H1 (cell line): ENCODE measurements around the gene R3HCC1L. TPM values are rescaled to one million over a fixed set of nuclear protein-coding genes. Genes with fewer than 3 reads are reported as not detected.

ENCODE experiments used
- CTCF ChIA-PET: fragments of 300-600 bp; sonication (Branson Sonifier 250); formaldehyde crosslinking; loops from one replicate; lab custom pipeline; 2021; ENCODE audit not compliant: partially characterized antibody; lab: Charles Lee
- POLR2A ChIA-PET: fragments of 300-600 bp; sonication (Branson Sonifier 250); formaldehyde crosslinking; loops from one replicate; lab custom pipeline; 2021; ENCODE audit warnings: inconsistent platforms; ENCODE audit not compliant: partially characterized antibody; lab: Charles Lee
- DNase-seq, 2 experiments: peaks; one replicate each; pipeline versions ENCODE4 v3.0.0 to v3.0.0-alpha.2; 2010 to 2022; ENCODE audit warnings: low spot score in 2 of 2, low read depth in 1 of 2, mixed read lengths in 1 of 2
- FAIRE-seq: peaks from 2 replicates; lab custom pipeline; 2011; peaks lifted over from hg19 to GRCh38; lab: Jason Lieb, UNC
- H2AFZ ChIP-seq: 2 replicates; pipeline ENCODE4 v1.8.1; 2012; ENCODE audit warnings: low read length, inconsistent platforms
- H2AK5ac ChIP-seq: 2 replicates; pipeline ENCODE4 v1.6.1; 2013; ENCODE audit warnings: low read depth, low read length
- H2BK120ac ChIP-seq: replicated peaks from 2 replicates; pipeline ENCODE3; 2013; ENCODE audit warnings: low read depth, low read length, inconsistent platforms
- H2BK12ac ChIP-seq: 2 replicates; pipeline ENCODE4 v1.6.1; 2013; ENCODE audit warnings: low read depth, low read length
- H2BK15ac ChIP-seq: 2 replicates; pipeline ENCODE4 v1.6.1; 2013; ENCODE audit warnings: low read length
- H2BK20ac ChIP-seq: 2 replicates; pipeline ENCODE4 v1.6.1; 2013; ENCODE audit warnings: low read length
- H2BK5ac ChIP-seq: 2 replicates; pipeline ENCODE4 v1.6.1; 2013; ENCODE audit warnings: low read depth, low read length
- H3K14ac ChIP-seq: 2 replicates; pipeline ENCODE4 v1.6.1; 2013; ENCODE audit warnings: inconsistent platforms; ENCODE audit not compliant: insufficient read length
- H3K18ac ChIP-seq: 2 replicates; pipeline ENCODE4 v1.6.1; 2013; ENCODE audit warnings: low read length; ENCODE audit errors: extremely low read depth
- H3K23ac ChIP-seq: 2 replicates; pipeline ENCODE4 v1.6.1; 2013; ENCODE audit warnings: inconsistent platforms; ENCODE audit not compliant: insufficient read length
- H3K23me2 ChIP-seq: 2 replicates; pipeline ENCODE4 v1.6.1; 2013; ENCODE audit warnings: low read depth, low read length
- H3K27ac ChIP-seq: 2 replicates; pipeline ENCODE4 v1.6.1; 2011; ENCODE audit warnings: low read depth, low read length, inconsistent platforms
- H3K27me3 ChIP-seq, 4 experiments: replicated peaks in 1 of 4; 1 replicate in 1 of 4; 2 replicates in 3 of 4; pipeline versions ENCODE4 v1.6.1 to v1.8.1; 2011 to 2013; ENCODE audit warnings: low read length in 3 of 4, mild to moderate bottlenecking in 3 of 4, inconsistent platforms in 2 of 4, mixed read lengths in 2 of 4, moderate library complexity in 1 of 4; ENCODE audit not compliant: control insufficient read depth in 3 of 4, insufficient read depth in 3 of 4; ENCODE audit errors: extremely low read depth in 1 of 4
- H3K36me3 ChIP-seq, 4 experiments: 2 replicates each; pipeline versions ENCODE4 v1.6.1 to v1.8.1; 2011 to 2013; ENCODE audit warnings: mild to moderate bottlenecking in 4 of 4, low read length in 3 of 4, moderate library complexity in 2 of 4, control low read depth in 1 of 4, inconsistent platforms in 1 of 4; ENCODE audit not compliant: insufficient read depth in 4 of 4, control insufficient read depth in 2 of 4
- H3K4ac ChIP-seq: replicated peaks from 2 replicates; pipeline ENCODE3; 2013; ENCODE audit warnings: low read length, low read depth, mixed read lengths, inconsistent platforms; ENCODE audit not compliant: insufficient read length
- H3K4me1 ChIP-seq, 4 experiments: replicated peaks in 1 of 4; 1 replicate in 1 of 4; 2 replicates in 3 of 4; pipeline versions ENCODE4 v1.6.1 to v1.8.1; 2011 to 2013; ENCODE audit warnings: low read length in 3 of 4, inconsistent platforms in 2 of 4, mixed read lengths in 1 of 4; ENCODE audit not compliant: insufficient read depth in 4 of 4, control insufficient read depth in 3 of 4
- H3K4me2 ChIP-seq, 2 experiments: 2 replicates each; pipeline versions ENCODE4 v1.6.1 to v1.8.1; 2011 to 2013; ENCODE audit warnings: low read depth in 2 of 2, low read length in 2 of 2, control low read depth in 1 of 2, inconsistent platforms in 1 of 2, mild to moderate bottlenecking in 1 of 2; ENCODE audit not compliant: insufficient read depth in 1 of 2
- H3K4me3 ChIP-seq, 4 experiments: fragments of 200-600, 300-600 bp in 1 of 4; sonication (generic), shearing (Covaris generic), sonication (Bioruptor Twin) in 1 of 4; 2 replicates each; pipeline versions ENCODE4 v1.5.1 to v1.8.1; 2011 to 2016; ENCODE audit warnings: low read length in 4 of 4, low read depth in 3 of 4, control low read depth in 2 of 4, inconsistent platforms in 2 of 4, mild to moderate bottlenecking in 2 of 4, mixed read lengths in 1 of 4, moderate library complexity in 1 of 4; ENCODE audit not compliant: insufficient read depth in 2 of 4; ENCODE audit errors: extremely low read depth in 1 of 4
- H3K56ac ChIP-seq: replicated peaks from 2 replicates; pipeline ENCODE3; 2013; ENCODE audit warnings: low read depth, mild to moderate bottlenecking, mixed read lengths, low read length, inconsistent platforms; ENCODE audit not compliant: insufficient read length
- H3K79me1 ChIP-seq: 2 replicates; pipeline ENCODE4 v1.6.1; 2013; ENCODE audit warnings: low read depth, low read length, control low read depth
- H3K79me2 ChIP-seq, 2 experiments: 2 replicates each; pipeline versions ENCODE4 v1.6.1 to v1.8.1; 2012 to 2013; ENCODE audit warnings: low read length in 2 of 2, mild to moderate bottlenecking in 2 of 2, inconsistent platforms in 1 of 2; ENCODE audit not compliant: insufficient read depth in 2 of 2, control insufficient read depth in 1 of 2
- H3K9ac ChIP-seq, 4 experiments: replicated peaks in 1 of 4; 1 replicate in 1 of 4; 2 replicates in 3 of 4; pipeline versions ENCODE4 v1.6.1 to v1.8.1; 2011 to 2013; ENCODE audit warnings: low read depth in 3 of 4, low read length in 3 of 4, control low read depth in 2 of 4, mild to moderate bottlenecking in 2 of 4, moderate library complexity in 2 of 4, inconsistent platforms in 1 of 4; ENCODE audit errors: extremely low read depth in 1 of 4
- H3K9me3 ChIP-seq, 2 experiments: 2 replicates each; pipeline versions ENCODE4 v1.6.1 to v1.8.1; 2012 to 2013; ENCODE audit warnings: mild to moderate bottlenecking in 2 of 2, moderate library complexity in 2 of 2, control low read depth in 1 of 2, inconsistent platforms in 1 of 2, low read depth in 1 of 2, low read length in 1 of 2, mixed read lengths in 1 of 2; ENCODE audit not compliant: insufficient read depth in 2 of 2
- H4K20me1 ChIP-seq, 2 experiments: replicated peaks in 1 of 2; 2 replicates each; pipeline versions ENCODE3 to v1.8.1; 2011 to 2013; ENCODE audit warnings: inconsistent platforms in 2 of 2, low read length in 2 of 2, mild to moderate bottlenecking in 1 of 2; ENCODE audit not compliant: insufficient read depth in 2 of 2, control insufficient read depth in 1 of 2
- H4K5ac ChIP-seq: 2 replicates; pipeline ENCODE4 v1.6.1; 2013; ENCODE audit warnings: low read length, low read depth, mixed read lengths, inconsistent platforms; ENCODE audit not compliant: insufficient read length
- H4K8ac ChIP-seq: 2 replicates; pipeline ENCODE4 v1.8.0; 2013; ENCODE audit warnings: mild to moderate bottlenecking, moderate library complexity, low read length, inconsistent platforms; ENCODE audit not compliant: insufficient read depth; ENCODE audit errors: extremely low read depth
- H4K91ac ChIP-seq: replicated peaks from 2 replicates; pipeline ENCODE3; 2013; ENCODE audit warnings: low read length, mixed read lengths, inconsistent platforms; ENCODE audit not compliant: insufficient read length
- BCL11A ChIP-seq, 2 experiments: IDR thresholded peaks; one replicate each; pipeline ENCODE4 v1.6.1; 2011; ENCODE audit warnings: low read depth in 2 of 2, low read length in 2 of 2, mild to moderate bottlenecking in 2 of 2
- CBX8 ChIP-seq: fragments of 300-800, 300-1000 bp; sonication (generic); IDR thresholded peaks from 2 replicates; pipeline ENCODE4 v1.7.1; 2016; ENCODE audit warnings: low read depth, low read length, borderline replicate concordance
- CREB1 ChIP-seq: IDR thresholded peaks from 2 replicates; pipeline ENCODE4 v1.6.1; 2012; ENCODE audit warnings: inconsistent platforms
- CTCF ChIP-seq, 3 experiments: IDR thresholded peaks; 1 replicate in 2 of 3; 2 replicates in 1 of 3; pipeline versions ENCODE4 v1.5.1 to v1.6.1; 2011; ENCODE audit warnings: low read length in 3 of 3, mild to moderate bottlenecking in 3 of 3, inconsistent platforms in 2 of 3, low read depth in 1 of 3, moderate library complexity in 1 of 3; ENCODE audit not compliant: insufficient read depth in 1 of 3; ENCODE audit errors: control extremely low read depth in 1 of 3
- GTF2F1 ChIP-seq: IDR thresholded peaks from 2 replicates; pipeline ENCODE4 v1.6.1; 2012; ENCODE audit warnings: low read depth, low read length, improper control_type of control experiment, borderline replicate concordance
- JUN ChIP-seq: IDR thresholded peaks from 2 replicates; pipeline ENCODE4 v1.6.1; 2011; ENCODE audit warnings: low read depth, mild to moderate bottlenecking, improper control_type of control experiment, low read length
- KDM1A ChIP-seq: fragments of 200-600, 300-600 bp; sonication (generic); IDR thresholded peaks from 2 replicates; pipeline ENCODE4 v1.7.1; 2016; ENCODE audit warnings: mild to moderate bottlenecking, low read length, borderline replicate concordance
- KDM5A ChIP-seq: fragments of 200-600 bp; IDR thresholded peaks from 2 replicates; pipeline ENCODE4 v1.7.1; 2012; ENCODE audit warnings: mild to moderate bottlenecking, low read length, inconsistent platforms, mixed read lengths
- POU5F1 ChIP-seq: IDR thresholded peaks from 2 replicates; pipeline ENCODE4 v1.6.1; 2011; ENCODE audit warnings: low read depth, mild to moderate bottlenecking, low read length, moderate library complexity
- RAD21 ChIP-seq, 2 experiments: IDR thresholded peaks in 1 of 2; conservative IDR thresholded peaks in 1 of 2; 2 replicates each; pipeline ENCODE4 v1.6.1; 2011; ENCODE audit warnings: low read depth in 2 of 2, low read length in 2 of 2, improper control_type of control experiment in 1 of 2, inconsistent platforms in 1 of 2, mild to moderate bottlenecking in 1 of 2, moderate library complexity in 1 of 2
- TAF7 ChIP-seq: optimal IDR thresholded peaks from 2 replicates; pipeline ENCODE3; 2011; ENCODE audit warnings: low read depth, mild to moderate bottlenecking, inconsistent platforms, low read length, moderate library complexity, borderline replicate concordance
- WGBS, 2 experiments: shearing (Covaris generic) in 1 of 2; methylation state at CpG; one replicate each; pipeline versions ENCODE4 v1.1.6 to v1.1.7; 2013 to 2015; ENCODE audit warnings: low lambda C conversion rate in 2 of 2, mixed read lengths in 2 of 2, inconsistent platforms in 1 of 2, low coverage in 1 of 2, missing lambda C conversion rate in 1 of 2; ENCODE audit not compliant: insufficient replicate concordance in 2 of 2, insufficient coverage in 1 of 2, insufficient read length in 1 of 2; ENCODE audit errors: extremely low coverage in 1 of 2, missing lambda C conversion rate in 1 of 2; 5-methylcytosine and 5-hydroxymethylcytosine counted together
- polyA plus RNA-seq, 7 experiments: library from polyadenylated mRNA; depleted of rRNA in 3 of 7; stranded (reverse) in 5 of 7; unstranded in 2 of 7; fragments of >200 nt in 5 of 7; fragments of 200-250 nt in 2 of 7; gene quantifications; 1 replicate in 5 of 7; 2 replicates in 1 of 7; 4 replicates in 1 of 7; pipeline versions ENCODE4 v1.2.1 to v1.2.3, GENCODE V29; 2011 to 2013; ENCODE audit warnings: missing spikeins in 2 of 7, mixed read lengths in 2 of 7
- total RNA-seq: library from RNA; stranded (reverse); fragmentation: NEBNext Ultra II Directional; extraction: Animal tissue kit (Norgen Biotek cat#: 25700); gene quantifications from 2 replicates; pipeline ENCODE4 v1.2.1, GENCODE V29; 2021

The R3HCC1L gene
- total and polyA plus RNA-seq, 2 of the 8 experiments (the other 6 are each of a cell fraction or from before 2014, with no cell fraction given) = 6.9 to 13.9 TPM

GRCh38 chr10:98213740-98214139, 79.3 kb downstream of the R3HCC1L start:
- H3K4me1 ChIP-seq = no peaks in the 10 kb centered on the region
- peak overlapping the region in 1 of 4 experiments; percentile 13; a peak in 1 of 7 replicates for H3K9ac ChIP-seq
- H3K27ac ChIP-seq = no peak overlapping the region
- no peak overlapping the region for H2BK12ac ChIP-seq
- no peak overlapping the region for H2BK15ac ChIP-seq
- H2BK5ac ChIP-seq = no peak overlapping the region
- H4K20me1 ChIP-seq = no peaks in the 10 kb centered on the region
- no peaks in the 10 kb centered on the region; the same call in 1 of the 2 replicates for H3K23me2 ChIP-seq
- DNase-seq = no peak
- no peak overlapping the region for H3K4me2 ChIP-seq
- no peak overlapping the region for H3K56ac ChIP-seq
- H2AFZ ChIP-seq = no peak overlapping the region
- H3K79me2 ChIP-seq = peaks cover 0 to 14% of the 10 kb centered on the region in 2 experiments; a peak in 2 of 4 replicates
- no peak overlapping the region for H3K14ac ChIP-seq
- no peak overlapping the region for H2BK120ac ChIP-seq
- H4K8ac ChIP-seq = no peak overlapping the region
- H2AK5ac ChIP-seq = no peak overlapping the region
- no peak overlapping the region for H3K18ac ChIP-seq
- H4K91ac ChIP-seq = no peak overlapping the region
- no peak overlapping the region for H2BK20ac ChIP-seq
- peaks cover 0 to 11% (median 3%) of the 10 kb centered on the region in 4 experiments; a peak in 3 of 8 replicates for H3K36me3 ChIP-seq
- no peak overlapping the region for H3K4ac ChIP-seq
- no peak for FAIRE-seq
- no peak overlapping the region for H3K23ac ChIP-seq
- no peak overlapping the region for H3K4me3 ChIP-seq
- WGBS, 2 experiments = 94% methylated on average over 1 of the region's 1 CpG; no CpG with 5 or more reads in 1 of the 2 experiments
- H3K79me1 ChIP-seq = no peaks in the 10 kb centered on the region
- no peak overlapping the region for H4K5ac ChIP-seq
- ChIA-PET CTCF (interaction anchor here (0.8 kb wide), 1 partner anchor 43 kb away, joined by 4 read pairs; no protein-coding TSS in a partner anchor), POLR2A (no interaction called here)
- no peaks in the 10 kb centered on the region for H3K9me3 ChIP-seq
- no peaks in the 10 kb centered on the region for H3K27me3 ChIP-seq
- TF ChIP-seq KDM5A (no peak), CREB1 (no peak), JUN (no peak), CBX8 (no peak), KDM1A (no peak), POU5F1 (no peak), GTF2F1 (no peak), TAF7 (no peak), CTCF (IDR thresholded peaks at IDR 0.05; ENCODE audit: control extremely low read depth in 1 of 3, insufficient read depth in 1 of 3, low read depth in 1 of 3, low read length in 3 of 3) (no peak), RAD21 (IDR thresholded peaks at IDR 0.05 in 1 of 2, conservative IDR thresholded peaks at IDR 0.05 in 1 of 2; ENCODE audit: low read depth in 2 of 2, low read length in 2 of 2) (no peak), BCL11A (IDR thresholded peaks at IDR 0.05; ENCODE audit: low read depth in 2 of 2, low read length in 2 of 2) (no peak)
